ENCODE results near the gene XPO6.

Gene XPO6

DNA sequence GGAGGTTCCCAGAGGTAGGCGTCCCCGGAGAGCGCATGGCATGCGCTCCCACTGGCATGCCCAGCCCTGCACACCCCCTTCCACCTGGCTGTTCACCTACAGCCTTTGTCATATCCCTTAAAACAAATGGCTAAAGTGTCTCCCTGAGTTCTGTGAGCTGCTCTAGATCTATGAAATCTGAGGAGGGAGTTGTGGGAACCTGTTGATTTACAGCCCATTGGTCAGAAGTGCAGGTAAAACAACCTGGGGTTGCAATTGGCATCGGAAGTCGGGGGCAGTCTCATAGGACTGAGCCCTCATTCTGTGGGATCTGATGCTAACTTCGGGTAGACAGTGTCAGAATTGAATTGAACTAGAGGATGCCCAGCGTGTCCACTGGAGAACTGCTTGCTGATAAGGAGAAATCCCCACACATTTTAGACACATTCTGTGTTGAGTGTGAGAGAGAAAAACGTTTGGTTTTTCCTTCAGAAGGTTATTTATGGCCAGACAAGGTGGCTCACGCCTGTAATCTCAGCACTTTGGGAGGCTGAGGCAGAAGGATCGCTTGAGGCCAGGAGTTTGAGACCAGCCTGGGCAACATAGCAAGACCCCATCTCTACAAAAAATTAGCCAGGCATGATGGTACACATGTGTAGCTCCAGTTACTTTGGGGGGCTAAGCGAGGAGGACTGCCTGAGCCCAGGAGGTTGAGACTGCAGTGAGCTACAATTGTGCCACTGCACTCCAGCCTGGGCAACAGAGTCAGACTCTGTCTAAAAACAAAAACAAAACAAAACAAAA, 126.2 kb downstream of the XPO6 start:
- no peak for FAIRE-seq
- DNase-seq (ENCODE audit: insufficient read length, low spot score) = no peak
- TF ChIP-seq, protein P1, sequence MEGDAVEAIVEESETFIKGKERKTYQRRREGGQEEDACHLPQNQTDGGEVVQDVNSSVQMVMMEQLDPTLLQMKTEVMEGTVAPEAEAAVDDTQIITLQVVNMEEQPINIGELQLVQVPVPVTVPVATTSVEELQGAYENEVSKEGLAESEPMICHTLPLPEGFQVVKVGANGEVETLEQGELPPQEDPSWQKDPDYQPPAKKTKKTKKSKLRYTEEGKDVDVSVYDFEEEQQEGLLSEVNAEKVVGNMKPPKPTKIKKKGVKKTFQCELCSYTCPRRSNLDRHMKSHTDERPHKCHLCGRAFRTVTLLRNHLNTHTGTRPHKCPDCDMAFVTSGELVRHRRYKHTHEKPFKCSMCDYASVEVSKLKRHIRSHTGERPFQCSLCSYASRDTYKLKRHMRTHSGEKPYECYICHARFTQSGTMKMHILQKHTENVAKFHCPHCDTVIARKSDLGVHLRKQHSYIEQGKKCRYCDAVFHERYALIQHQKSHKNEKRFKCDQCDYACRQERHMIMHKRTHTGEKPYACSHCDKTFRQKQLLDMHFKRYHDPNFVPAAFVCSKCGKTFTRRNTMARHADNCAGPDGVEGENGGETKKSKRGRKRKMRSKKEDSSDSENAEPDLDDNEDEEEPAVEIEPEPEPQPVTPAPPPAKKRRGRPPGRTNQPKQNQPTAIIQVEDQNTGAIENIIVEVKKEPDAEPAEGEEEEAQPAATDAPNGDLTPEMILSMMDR (IDR thresholded peaks at IDR 0.05; ENCODE audit: insufficient read depth, missing control alignments) = no peak

DNA sequence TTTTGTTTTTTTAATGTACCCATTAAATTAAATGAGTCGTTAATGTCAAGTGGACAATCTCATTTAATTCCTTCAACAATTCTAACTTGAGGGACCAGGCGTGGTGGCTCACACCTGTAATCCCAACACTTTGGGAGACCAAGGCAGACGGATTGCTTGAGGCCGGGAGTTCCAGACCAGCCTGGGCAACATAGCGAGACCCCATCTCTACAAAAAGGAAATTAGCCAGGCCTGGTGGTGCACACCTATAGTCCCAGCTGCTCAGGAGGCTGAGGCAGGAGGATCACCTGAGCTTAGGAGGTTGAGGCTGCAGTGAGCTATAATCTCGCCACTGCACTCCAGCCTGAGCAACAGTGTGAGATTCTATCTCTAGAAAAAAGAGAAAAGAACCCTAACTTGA, 127.6 kb downstream of the XPO6 start:
- DNase-seq (ENCODE audit: insufficient read length, low spot score) = no peak
- TF ChIP-seq, protein P1 (IDR thresholded peaks at IDR 0.05; ENCODE audit: insufficient read depth, missing control alignments) = no peak
- FAIRE-seq = no peak

DNA sequence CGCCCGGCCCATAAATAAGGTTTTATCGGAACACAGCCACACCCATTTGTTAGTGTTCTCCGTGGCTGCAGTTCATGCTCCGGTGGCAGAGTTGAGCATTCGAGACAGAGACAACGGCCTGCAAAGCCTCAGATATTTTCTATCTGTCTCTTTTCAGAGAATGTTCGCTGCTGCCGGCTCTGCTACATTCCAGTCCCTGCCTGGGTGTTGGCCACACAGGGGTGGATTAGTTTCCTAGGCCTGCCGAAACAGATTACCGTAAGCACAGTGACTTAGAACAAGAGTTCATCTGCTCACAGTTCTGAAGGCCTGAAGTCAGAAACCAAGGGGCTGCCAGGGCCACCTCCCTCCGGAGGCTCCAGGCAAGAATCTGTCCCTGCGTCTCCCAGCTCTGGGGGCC, 129.1 kb downstream of the XPO6 start:
- no peak for FAIRE-seq
- DNase-seq (ENCODE audit: insufficient read length, low spot score) = peak; percentile 74
- TF ChIP-seq, protein P1 (IDR thresholded peaks at IDR 0.05; ENCODE audit: insufficient read depth, missing control alignments) = no peak

DNA sequence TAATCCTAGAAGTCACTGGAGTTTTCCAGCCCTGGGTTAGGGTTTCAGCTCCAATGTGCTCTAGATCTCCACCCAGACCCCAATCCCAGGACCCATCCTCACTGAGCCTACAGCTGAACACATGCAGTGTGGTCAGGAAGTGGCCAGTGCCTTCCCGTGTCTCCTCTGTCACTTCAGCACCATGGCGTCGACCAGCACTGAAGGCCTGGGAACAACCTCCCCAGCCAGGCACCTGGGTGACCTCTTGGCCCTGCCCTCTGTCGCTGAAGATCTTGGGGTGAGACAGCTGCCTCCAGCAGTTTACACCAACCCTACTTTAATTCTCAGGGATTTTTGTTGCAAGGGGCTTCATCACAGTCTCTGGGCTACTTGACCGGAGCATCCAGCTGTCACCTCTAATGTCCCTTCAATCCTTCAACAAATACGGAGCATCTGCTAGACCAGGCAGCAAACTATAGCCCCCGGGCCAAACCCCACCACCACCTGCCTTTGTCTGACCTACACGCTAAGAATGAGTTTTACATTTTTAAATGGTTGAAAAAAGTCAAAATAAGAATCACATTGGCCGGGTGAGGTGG, 130.3 kb downstream of the XPO6 start:
- FAIRE-seq (no peak), DNase-seq (ENCODE audit: insufficient read length, low spot score) (no peak)
- TF ChIP-seq, protein P1 (IDR thresholded peaks at IDR 0.05; ENCODE audit: insufficient read depth, missing control alignments) = no peak

DNA sequence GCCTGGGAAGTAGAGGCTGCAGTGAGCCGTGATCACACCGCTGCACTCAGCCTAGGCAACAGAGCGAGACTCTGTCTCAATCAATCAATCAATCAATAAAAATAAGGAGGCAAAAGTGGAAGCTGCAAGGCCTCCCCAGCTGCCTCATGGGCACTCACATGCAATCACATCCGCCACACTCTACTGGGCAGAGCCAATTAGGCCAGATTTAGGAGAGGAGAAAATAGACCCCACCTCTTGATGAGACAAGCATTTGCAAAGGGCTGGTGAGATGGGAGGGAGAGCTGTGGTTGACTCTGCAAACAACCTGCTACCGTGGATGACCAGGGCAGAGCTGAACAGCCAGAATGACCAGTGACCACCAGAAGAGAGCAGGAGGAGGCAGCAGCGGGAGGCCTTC, 133.5 kb downstream of the XPO6 start:
- no peak for DNase-seq (ENCODE audit: insufficient read length, low spot score)
- FAIRE-seq = no peak
- TF ChIP-seq, protein P1 (IDR thresholded peaks at IDR 0.05; ENCODE audit: insufficient read depth, missing control alignments) = no peak

DNA sequence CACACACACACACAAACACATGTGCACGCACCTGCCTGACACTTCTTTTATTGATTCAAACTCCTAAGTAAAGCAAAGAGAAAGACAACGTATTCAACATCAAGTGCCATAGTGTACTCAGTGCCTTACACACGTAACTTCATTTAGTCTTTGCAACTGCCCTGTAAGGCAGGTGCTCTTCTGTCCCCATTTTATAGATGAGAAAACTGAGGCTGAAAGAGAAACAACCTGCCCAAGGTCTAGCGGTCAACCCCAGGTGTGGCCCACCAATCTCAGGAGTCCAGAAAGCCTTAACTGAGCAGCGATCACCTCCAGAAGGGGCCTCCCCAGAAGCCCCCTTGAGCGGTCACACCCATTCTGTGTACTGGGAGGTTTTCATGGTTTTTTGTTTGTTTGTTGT, 137.9 kb downstream of the XPO6 start:
- FAIRE-seq (no peak), DNase-seq (ENCODE audit: insufficient read length, low spot score) (no peak)
- TF ChIP-seq, protein P1 (IDR thresholded peaks at IDR 0.05; ENCODE audit: insufficient read depth, missing control alignments) = no peak

DNA sequence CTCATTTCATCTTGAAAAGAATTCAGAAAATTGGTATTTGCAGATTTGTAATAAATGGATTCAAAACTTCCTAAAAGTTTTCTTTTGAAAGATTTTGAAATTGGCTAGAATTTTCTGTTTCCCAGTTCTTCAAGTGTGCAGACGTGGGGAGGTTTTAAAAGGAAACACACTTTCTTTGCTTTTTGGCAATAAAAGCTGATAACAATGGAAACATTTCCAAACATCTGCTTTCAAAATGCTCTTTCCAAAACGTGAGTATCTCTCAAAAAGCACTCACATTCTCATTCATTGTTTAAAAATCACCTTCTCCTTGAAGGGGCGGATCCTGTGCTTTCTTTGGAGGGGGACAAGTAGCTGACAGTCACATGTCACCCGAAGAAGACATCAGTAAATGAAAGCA, 139.7 kb downstream of the XPO6 start:
- FAIRE-seq (no peak), DNase-seq (ENCODE audit: insufficient read length, low spot score) (no peak)
- TF ChIP-seq, protein P1 (IDR thresholded peaks at IDR 0.05; ENCODE audit: insufficient read depth, missing control alignments) = no peak
